ENCODE results near the gene ARHGAP10.

DNA sequence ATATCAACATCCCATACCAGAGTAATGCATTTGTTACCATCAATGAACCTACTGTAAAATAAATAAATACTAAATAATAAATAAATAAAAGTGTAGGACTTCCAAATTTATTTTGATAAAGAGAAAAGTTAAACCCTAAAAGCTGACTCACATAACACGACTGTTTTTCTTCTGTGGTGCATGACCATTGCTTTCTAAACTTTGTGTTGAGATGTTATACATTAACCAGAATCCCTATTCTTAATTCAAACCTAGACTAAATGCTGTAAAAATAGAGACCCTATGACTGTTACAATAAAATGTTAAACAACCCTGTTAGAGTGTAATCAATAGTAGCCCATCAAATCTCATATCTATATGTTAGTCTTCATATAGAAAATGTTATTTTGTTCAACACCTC is 27.0 kb upstream of the ARHGAP10 start:
- no peak for TF ChIP-seq EZH2 (IDR thresholded peaks at IDR 0.05; ENCODE audit: borderline replicate concordance, low read depth, low read length, poor library complexity, severe bottlenecking)
- TF ChIP-seq, protein P1, sequence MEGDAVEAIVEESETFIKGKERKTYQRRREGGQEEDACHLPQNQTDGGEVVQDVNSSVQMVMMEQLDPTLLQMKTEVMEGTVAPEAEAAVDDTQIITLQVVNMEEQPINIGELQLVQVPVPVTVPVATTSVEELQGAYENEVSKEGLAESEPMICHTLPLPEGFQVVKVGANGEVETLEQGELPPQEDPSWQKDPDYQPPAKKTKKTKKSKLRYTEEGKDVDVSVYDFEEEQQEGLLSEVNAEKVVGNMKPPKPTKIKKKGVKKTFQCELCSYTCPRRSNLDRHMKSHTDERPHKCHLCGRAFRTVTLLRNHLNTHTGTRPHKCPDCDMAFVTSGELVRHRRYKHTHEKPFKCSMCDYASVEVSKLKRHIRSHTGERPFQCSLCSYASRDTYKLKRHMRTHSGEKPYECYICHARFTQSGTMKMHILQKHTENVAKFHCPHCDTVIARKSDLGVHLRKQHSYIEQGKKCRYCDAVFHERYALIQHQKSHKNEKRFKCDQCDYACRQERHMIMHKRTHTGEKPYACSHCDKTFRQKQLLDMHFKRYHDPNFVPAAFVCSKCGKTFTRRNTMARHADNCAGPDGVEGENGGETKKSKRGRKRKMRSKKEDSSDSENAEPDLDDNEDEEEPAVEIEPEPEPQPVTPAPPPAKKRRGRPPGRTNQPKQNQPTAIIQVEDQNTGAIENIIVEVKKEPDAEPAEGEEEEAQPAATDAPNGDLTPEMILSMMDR (conservative IDR thresholded peaks at IDR 0.05; ENCODE audit: low read depth, low read length) = no peak

Data from A673 (cell line).